ENCODE data around the gene SOD2.

DNA sequence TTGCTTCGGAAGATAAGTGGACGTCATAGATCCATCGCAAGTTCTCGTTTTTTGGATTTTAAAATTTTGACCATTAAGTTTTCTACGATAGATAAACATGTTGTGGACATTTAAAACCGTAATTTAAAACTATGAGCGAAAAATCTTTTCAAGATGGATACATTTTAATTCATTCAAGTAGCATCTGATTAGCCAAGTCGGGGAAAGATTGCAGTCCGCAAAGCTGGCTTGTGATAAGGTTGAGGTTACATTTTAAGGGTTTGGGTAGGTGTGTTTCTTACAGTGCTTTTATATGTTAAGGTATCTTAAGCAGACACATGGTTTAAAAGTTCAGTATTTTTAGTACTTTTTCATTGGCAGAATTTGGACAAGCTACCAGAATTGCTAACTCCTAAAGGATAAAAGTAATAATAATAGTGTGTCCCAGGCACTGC is 35.5 kb upstream of the SOD2 start:
- TF ChIP-seq, protein P1, sequence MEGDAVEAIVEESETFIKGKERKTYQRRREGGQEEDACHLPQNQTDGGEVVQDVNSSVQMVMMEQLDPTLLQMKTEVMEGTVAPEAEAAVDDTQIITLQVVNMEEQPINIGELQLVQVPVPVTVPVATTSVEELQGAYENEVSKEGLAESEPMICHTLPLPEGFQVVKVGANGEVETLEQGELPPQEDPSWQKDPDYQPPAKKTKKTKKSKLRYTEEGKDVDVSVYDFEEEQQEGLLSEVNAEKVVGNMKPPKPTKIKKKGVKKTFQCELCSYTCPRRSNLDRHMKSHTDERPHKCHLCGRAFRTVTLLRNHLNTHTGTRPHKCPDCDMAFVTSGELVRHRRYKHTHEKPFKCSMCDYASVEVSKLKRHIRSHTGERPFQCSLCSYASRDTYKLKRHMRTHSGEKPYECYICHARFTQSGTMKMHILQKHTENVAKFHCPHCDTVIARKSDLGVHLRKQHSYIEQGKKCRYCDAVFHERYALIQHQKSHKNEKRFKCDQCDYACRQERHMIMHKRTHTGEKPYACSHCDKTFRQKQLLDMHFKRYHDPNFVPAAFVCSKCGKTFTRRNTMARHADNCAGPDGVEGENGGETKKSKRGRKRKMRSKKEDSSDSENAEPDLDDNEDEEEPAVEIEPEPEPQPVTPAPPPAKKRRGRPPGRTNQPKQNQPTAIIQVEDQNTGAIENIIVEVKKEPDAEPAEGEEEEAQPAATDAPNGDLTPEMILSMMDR (IDR thresholded peaks at IDR 0.05; ENCODE audit: low read length) = no peak
- TF ChIP-seq EZH2 (optimal IDR thresholded peaks at IDR 0.05; ENCODE audit: low read depth, low read length) (no peak), EZH2phosphoT487 (IDR thresholded peaks at IDR 0.05; ENCODE audit: low read length) (no peak)

All from MM.1S (cell line).